HG03175 (cell line): ENCODE measurements around the gene DAPK2.

Source experiments
- ATAC-seq: cut with Tn5 transposase; IDR thresholded peaks from one replicate; pipeline ENCODE4 v1.9.1; 2021; ENCODE audit warnings: mild to moderate bottlenecking, moderate library complexity; ENCODE audit not compliant: unreplicated experiment

The DAPK2 gene

GRCh38 chr15:63920504-63921175 lies 125.6 kb downstream of the DAPK2 start:
- no peak for ATAC-seq

- ATAC-seq = no peak
Measured at GRCh38 chr15:63918901-63919348, 127.4 kb downstream of the DAPK2 start.

GRCh38 chr15:63918317-63918672 lies 128.0 kb downstream of the DAPK2 start:
- no peak for ATAC-seq

GRCh38 chr15:63917588-63918316 lies 128.5 kb downstream of the DAPK2 start:
- ATAC-seq = no peak

GRCh38 chr15:63915873-63916771 lies 130.2 kb downstream of the DAPK2 start:
- ATAC-seq = no peak

- no peak for ATAC-seq
Measured at GRCh38 chr15:63915209-63915872, 130.9 kb downstream of the DAPK2 start.

- no peak for ATAC-seq
Measured at GRCh38 chr15:63913786-63914315, 132.4 kb downstream of the DAPK2 start.

GRCh38 chr15:63913336-63913735 lies 132.9 kb downstream of the DAPK2 start:
- no peak for ATAC-seq

GRCh38 chr15:63912061-63912615 lies 134.1 kb downstream of the DAPK2 start:
- no peak for ATAC-seq

- ATAC-seq = no peak
Measured at GRCh38 chr15:63911160-63911559, 135.1 kb downstream of the DAPK2 start.

GRCh38 chr15:63909819-63910437 lies 136.4 kb downstream of the DAPK2 start:
- no peak for ATAC-seq

- ATAC-seq = no peak
Measured at GRCh38 chr15:63908991-63909390, 137.3 kb downstream of the DAPK2 start.

GRCh38 chr15:63908281-63908680 lies 138.0 kb downstream of the DAPK2 start:
- ATAC-seq = no peak

GRCh38 chr15:63907521-63907920 lies 138.8 kb downstream of the DAPK2 start:
- no peak for ATAC-seq

- ATAC-seq = no peak
Measured at GRCh38 chr15:63906266-63906584, 140.1 kb downstream of the DAPK2 start.

GRCh38 chr15:63905558-63906265 lies 140.6 kb downstream of the DAPK2 start:
- no peak for ATAC-seq

GRCh38 chr15:63905131-63905530 lies 141.2 kb downstream of the DAPK2 start:
- ATAC-seq = no peak

- no peak for ATAC-seq
Measured at GRCh38 chr15:63904042-63904441, 142.2 kb downstream of the DAPK2 start.

- ATAC-seq = no peak
Measured at GRCh38 chr15:63902671-63903035, 143.6 kb downstream of the DAPK2 start.
